Measurements from ENCODE around the gene PNKP. TPM values are rescaled to one million over a fixed set of nuclear protein-coding genes. Genes with fewer than 3 reads are reported as not detected.
A peak's percentile ranks its signal among the peaks of the same experiment; 100 is the strongest.

PNKP gene
- total and polyA plus RNA-seq, 10 of the 15 experiments (the other 5 are each of a cell fraction or from before 2014, with no cell fraction given) = 2.9 to 82.3 (median 33.2) TPM

GRCh38 chr19:49850487-49851342, 16.7 kb downstream of the PNKP start, which contains the start of gene PTOV1 (continued):
- TF ChIP-seq, protein P1, sequence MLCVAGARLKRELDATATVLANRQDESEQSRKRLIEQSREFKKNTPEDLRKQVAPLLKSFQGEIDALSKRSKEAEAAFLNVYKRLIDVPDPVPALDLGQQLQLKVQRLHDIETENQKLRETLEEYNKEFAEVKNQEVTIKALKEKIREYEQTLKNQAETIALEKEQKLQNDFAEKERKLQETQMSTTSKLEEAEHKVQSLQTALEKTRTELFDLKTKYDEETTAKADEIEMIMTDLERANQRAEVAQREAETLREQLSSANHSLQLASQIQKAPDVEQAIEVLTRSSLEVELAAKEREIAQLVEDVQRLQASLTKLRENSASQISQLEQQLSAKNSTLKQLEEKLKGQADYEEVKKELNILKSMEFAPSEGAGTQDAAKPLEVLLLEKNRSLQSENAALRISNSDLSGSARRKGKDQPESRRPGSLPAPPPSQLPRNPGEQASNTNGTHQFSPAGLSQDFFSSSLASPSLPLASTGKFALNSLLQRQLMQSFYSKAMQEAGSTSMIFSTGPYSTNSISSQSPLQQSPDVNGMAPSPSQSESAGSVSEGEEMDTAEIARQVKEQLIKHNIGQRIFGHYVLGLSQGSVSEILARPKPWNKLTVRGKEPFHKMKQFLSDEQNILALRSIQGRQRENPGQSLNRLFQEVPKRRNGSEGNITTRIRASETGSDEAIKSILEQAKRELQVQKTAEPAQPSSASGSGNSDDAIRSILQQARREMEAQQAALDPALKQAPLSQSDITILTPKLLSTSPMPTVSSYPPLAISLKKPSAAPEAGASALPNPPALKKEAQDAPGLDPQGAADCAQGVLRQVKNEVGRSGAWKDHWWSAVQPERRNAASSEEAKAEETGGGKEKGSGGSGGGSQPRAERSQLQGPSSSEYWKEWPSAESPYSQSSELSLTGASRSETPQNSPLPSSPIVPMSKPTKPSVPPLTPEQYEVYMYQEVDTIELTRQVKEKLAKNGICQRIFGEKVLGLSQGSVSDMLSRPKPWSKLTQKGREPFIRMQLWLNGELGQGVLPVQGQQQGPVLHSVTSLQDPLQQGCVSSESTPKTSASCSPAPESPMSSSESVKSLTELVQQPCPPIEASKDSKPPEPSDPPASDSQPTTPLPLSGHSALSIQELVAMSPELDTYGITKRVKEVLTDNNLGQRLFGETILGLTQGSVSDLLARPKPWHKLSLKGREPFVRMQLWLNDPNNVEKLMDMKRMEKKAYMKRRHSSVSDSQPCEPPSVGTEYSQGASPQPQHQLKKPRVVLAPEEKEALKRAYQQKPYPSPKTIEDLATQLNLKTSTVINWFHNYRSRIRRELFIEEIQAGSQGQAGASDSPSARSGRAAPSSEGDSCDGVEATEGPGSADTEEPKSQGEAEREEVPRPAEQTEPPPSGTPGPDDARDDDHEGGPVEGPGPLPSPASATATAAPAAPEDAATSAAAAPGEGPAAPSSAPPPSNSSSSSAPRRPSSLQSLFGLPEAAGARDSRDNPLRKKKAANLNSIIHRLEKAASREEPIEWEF (IDR thresholded peaks at IDR 0.05; ENCODE audit: insufficient replicate concordance, low read depth, low read length) = no peak
- TF ChIP-seq EP300 (IDR thresholded peaks at IDR 0.05; ENCODE audit: borderline replicate concordance in 1 of 2, control insufficient read depth in 1 of 2, low read depth in 2 of 2, low read length in 2 of 2) (no peak), NR2C2 (IDR thresholded peaks at IDR 0.05; ENCODE audit: borderline replicate concordance, control insufficient read depth, insufficient read length, low read depth) (no peak), MTA2 (IDR thresholded peaks at IDR 0.05; ENCODE audit: low read depth) (peak; percentile 45; the same call in 1 of the 2 replicates), NFYA (IDR thresholded peaks at IDR 0.05; ENCODE audit: borderline replicate concordance, low read depth, low read length) (no peak), CHD2 (IDR thresholded peaks at IDR 0.05; ENCODE audit: borderline replicate concordance, low read depth, low read length) (peak; percentile 61; the same call in 1 of the 2 replicates), POLR2AphosphoS5 (IDR thresholded peaks at IDR 0.05; ENCODE audit: low read length) (peak; percentile 73), BHLHE40 (IDR thresholded peaks at IDR 0.05; ENCODE audit: borderline replicate concordance in 1 of 2, low read depth in 2 of 2, low read length in 1 of 2) (peak; percentile 94 to 97), RBBP5 (conservative IDR thresholded peaks at IDR 0.05) (no peak), ZNF24 (IDR thresholded peaks at IDR 0.05) (no peak), WRNIP1 (IDR thresholded peaks at IDR 0.05; ENCODE audit: borderline replicate concordance, low read depth, low read length) (no peak), TARDBP (IDR thresholded peaks at IDR 0.05; ENCODE audit: borderline replicate concordance) (no peak), POLR2A (IDR thresholded peaks at IDR 0.05; ENCODE audit: low read depth, low read length) (peak; percentile 87), RCOR1 (conservative IDR thresholded peaks at IDR 0.05; ENCODE audit: low read depth, low read length) (no peak)
- TF ChIP-seq, protein P2, sequence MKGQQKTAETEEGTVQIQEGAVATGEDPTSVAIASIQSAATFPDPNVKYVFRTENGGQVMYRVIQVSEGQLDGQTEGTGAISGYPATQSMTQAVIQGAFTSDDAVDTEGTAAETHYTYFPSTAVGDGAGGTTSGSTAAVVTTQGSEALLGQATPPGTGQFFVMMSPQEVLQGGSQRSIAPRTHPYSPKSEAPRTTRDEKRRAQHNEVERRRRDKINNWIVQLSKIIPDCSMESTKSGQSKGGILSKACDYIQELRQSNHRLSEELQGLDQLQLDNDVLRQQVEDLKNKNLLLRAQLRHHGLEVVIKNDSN (IDR thresholded peaks at IDR 0.05; ENCODE audit: borderline replicate concordance, extremely low read length, insufficient read depth, low read depth, low read length) = no peak
- TF ChIP-seq, protein P3, sequence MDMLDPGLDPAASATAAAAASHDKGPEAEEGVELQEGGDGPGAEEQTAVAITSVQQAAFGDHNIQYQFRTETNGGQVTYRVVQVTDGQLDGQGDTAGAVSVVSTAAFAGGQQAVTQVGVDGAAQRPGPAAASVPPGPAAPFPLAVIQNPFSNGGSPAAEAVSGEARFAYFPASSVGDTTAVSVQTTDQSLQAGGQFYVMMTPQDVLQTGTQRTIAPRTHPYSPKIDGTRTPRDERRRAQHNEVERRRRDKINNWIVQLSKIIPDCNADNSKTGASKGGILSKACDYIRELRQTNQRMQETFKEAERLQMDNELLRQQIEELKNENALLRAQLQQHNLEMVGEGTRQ (IDR thresholded peaks at IDR 0.05; ENCODE audit: borderline replicate concordance, low read depth, low read length) = no peak
- TF ChIP-seq, protein P4, sequence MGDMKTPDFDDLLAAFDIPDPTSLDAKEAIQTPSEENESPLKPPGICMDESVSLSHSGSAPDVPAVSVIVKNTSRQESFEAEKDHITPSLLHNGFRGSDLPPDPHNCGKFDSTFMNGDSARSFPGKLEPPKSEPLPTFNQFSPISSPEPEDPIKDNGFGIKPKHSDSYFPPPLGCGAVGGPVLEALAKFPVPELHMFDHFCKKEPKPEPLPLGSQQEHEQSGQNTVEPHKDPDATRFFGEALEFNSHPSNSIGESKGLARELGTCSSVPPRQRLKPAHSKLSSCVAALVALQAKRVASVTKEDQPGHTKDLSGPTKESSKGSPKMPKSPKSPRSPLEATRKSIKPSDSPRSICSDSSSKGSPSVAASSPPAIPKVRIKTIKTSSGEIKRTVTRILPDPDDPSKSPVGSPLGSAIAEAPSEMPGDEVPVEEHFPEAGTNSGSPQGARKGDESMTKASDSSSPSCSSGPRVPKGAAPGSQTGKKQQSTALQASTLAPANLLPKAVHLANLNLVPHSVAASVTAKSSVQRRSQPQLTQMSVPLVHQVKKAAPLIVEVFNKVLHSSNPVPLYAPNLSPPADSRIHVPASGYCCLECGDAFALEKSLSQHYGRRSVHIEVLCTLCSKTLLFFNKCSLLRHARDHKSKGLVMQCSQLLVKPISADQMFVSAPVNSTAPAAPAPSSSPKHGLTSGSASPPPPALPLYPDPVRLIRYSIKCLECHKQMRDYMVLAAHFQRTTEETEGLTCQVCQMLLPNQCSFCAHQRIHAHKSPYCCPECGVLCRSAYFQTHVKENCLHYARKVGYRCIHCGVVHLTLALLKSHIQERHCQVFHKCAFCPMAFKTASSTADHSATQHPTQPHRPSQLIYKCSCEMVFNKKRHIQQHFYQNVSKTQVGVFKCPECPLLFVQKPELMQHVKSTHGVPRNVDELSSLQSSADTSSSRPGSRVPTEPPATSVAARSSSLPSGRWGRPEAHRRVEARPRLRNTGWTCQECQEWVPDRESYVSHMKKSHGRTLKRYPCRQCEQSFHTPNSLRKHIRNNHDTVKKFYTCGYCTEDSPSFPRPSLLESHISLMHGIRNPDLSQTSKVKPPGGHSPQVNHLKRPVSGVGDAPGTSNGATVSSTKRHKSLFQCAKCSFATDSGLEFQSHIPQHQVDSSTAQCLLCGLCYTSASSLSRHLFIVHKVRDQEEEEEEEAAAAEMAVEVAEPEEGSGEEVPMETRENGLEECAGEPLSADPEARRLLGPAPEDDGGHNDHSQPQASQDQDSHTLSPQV (IDR thresholded peaks at IDR 0.05) = 0 out of 2 replicates have a peak, but pooled peaks have one; percentile 19
